Activated B cell treated with CpG ODN at 0.5 μM for 24 hours (primary cell): ENCODE data around the gene CCR7. TPM values are rescaled to one million over a fixed set of nuclear protein-coding genes. Genes with fewer than 3 reads are reported as not detected.

Source experiments
- ATAC-seq: fragments of 200-7000 bp; cut with Tn5 transposase; one replicate; pipeline ENCODE4 v1.10.0; 2021; ENCODE audit warnings: low read depth, mild to moderate bottlenecking, moderate library complexity
- CTCF ChIA-PET: fragments of 350-600 bp; sonication (Branson Sonifier 250); formaldehyde crosslinking; loops from one replicate; lab custom pipeline; 2021; ENCODE audit warnings: antibody characterized with exemption; lab: Charles Lee
- POLR2A ChIA-PET: fragments of 350-600 bp; sonication (Branson Sonifier 250); formaldehyde crosslinking; loops from one replicate; lab custom pipeline; 2021; ENCODE audit warnings: antibody characterized with exemption; lab: Charles Lee
- DNase-seq: peaks from one replicate; pipeline ENCODE4 v3.0.0; 2022
- H3K27ac Mint-ChIP-seq: one replicate; pipeline ENCODE4 v1.8.0; 2020; ENCODE audit warnings: mixed read lengths
- H3K27me3 Mint-ChIP-seq: one replicate; pipeline ENCODE4 v1.8.0; 2021; ENCODE audit warnings: mixed read lengths
- H3K36me3 Mint-ChIP-seq: one replicate; pipeline ENCODE4 v1.8.0; 2021; ENCODE audit warnings: low read depth, mixed read lengths
- H3K4me1 Mint-ChIP-seq: one replicate; pipeline ENCODE4 v1.8.0; 2021; ENCODE audit warnings: mixed read lengths
- H3K4me3 Mint-ChIP-seq: one replicate; pipeline ENCODE4 v1.8.0; 2020; ENCODE audit warnings: mild to moderate bottlenecking, mixed read lengths
- H3K9me3 Mint-ChIP-seq: one replicate; pipeline ENCODE4 v1.8.0; 2020; ENCODE audit warnings: mixed read lengths
- CTCF ChIP-seq: fragments of 200-600 bp; IDR thresholded peaks from one replicate; pipeline ENCODE4 v1.8.0; 2022; ENCODE audit warnings: antibody characterized with exemption, mild to moderate bottlenecking
- intact Hi-C: fragments of 100-400 bp; cut with micrococcal nuclease; formaldehyde crosslinking; loops from one replicate; pipeline ENCODE4 v1.15.1; 2024
- total RNA-seq: library from RNA; stranded (reverse); gene quantifications from 2 replicates; pipeline ENCODE4 v1.2.3, GENCODE V29; 2022

The CCR7 gene
- total RNA-seq, 1 donor from 2014 or later, result 572 TPM

DNA sequence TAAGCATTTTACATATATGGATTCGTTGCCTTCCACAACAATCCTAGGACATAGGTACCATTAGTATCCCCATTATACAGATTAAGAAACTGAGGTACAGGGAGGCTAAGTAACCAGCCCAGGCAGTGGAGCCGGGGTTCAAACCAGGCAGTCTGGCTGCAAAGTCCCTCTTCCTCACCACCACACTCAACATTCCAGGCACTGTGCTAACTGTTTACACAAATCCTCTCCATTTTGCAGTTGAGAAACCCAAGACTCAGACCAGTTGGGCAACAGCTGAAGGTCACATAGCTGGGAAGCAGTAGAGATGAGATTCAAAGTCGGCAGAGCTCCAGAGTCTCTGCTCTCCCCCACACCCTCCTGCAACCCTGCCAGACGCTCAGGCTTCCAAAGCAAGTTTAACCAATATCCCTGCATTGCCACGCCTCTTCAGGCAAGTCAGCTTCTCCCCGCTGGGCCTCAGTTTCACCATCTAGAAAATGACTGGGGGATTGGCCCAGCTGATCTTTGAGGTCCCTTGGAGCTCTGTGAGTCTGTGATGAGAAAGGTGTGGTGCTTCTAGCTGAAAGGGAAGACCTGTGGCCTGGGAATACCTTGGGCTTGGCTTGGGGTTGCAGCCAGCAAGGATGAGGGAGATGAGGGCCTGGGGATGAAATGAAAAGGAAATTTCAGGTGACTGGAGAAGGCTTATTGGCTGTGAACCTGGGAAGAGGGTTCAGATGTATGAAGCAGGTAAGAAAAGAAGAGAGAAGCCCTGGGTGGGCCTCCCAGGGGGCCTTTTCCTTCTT lies 14.0 kb downstream of the CCR7 start:
- Mint-ChIP-seq H3K4me1 (peaks cover 100% of the 10 kb centered on the region), H3K36me3 (peaks cover 57% of the 10 kb centered on the region), H3K27me3 (no peaks in the 10 kb centered on the region), H3K9me3 (no peaks in the 10 kb centered on the region), H3K4me3 (peak overlapping the region; percentile 30), H3K27ac (peak overlapping the region; percentile 99)
- intact Hi-C loops, result loop anchor here (5.0 kb wide), 2 partner anchors 154 to 189 kb away; partner anchors contain the start of gene GJD3
- TF ChIP-seq CTCF, result no peak
- no peak for ATAC-seq
- POLR2A ChIA-PET, result interaction anchor here (0.6 to 40.7 kb wide), 12 partner anchors 2 to 1111 kb away, joined by 3 to 1885 read pairs (median 4); partner anchors contain the start of genes CCR7 and TOP2A
- DNase-seq, result peak; percentile 19
- CTCF ChIA-PET, result interaction anchor here (1.4 to 16.7 kb wide), 4 partner anchors 9 to 1111 kb away, joined by 4 to 426 read pairs (median 58); no protein-coding TSS in a partner anchor

DNA sequence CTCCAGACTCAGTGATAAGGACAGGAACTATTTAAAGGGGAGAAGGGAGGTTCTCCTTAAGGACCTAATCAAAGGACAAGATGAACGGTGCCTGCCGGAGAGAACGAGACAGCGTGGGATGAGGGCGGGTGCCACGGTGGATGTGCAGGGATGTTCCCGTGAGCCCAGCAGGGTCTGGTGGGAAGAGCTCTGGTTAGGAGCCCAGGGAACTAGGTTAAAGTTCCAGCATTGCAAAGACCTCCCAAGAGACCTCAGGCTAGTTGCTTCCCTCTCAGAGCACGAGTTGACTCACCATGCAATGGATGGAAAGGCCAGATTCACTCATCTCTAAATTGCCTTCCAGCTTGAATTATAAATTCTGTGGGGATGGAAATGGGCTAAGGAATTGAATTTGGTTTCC lies 14.7 kb downstream of the CCR7 start:
- Mint-ChIP-seq H3K9me3 (no peaks in the 10 kb centered on the region), H3K36me3 (peaks cover 51% of the 10 kb centered on the region), H3K4me3 (peak overlapping the region; percentile 24), H3K4me1 (peaks cover 97% of the 10 kb centered on the region), H3K27ac (peak overlapping the region; percentile 99), H3K27me3 (no peaks in the 10 kb centered on the region)
- TF ChIP-seq CTCF, result no peak
- intact Hi-C loops, result loop anchor here (1.0 to 5.0 kb wide), 4 partner anchors 10 to 188 kb away; partner anchors contain the start of gene GJD3
- ATAC-seq (no peak), DNase-seq (peak; percentile 16)
- ChIA-PET POLR2A (interaction anchor here (0.7 to 40.7 kb wide), 8 partner anchors 1 to 1098 kb away, joined by 3 to 1885 read pairs (median 22); partner anchors contain the start of genes CCR7 and TOP2A), CTCF (interaction anchor here (6.0 to 16.7 kb wide), 3 partner anchors 10 to 65 kb away, joined by 40 to 426 read pairs (median 76); no protein-coding TSS in a partner anchor)

DNA sequence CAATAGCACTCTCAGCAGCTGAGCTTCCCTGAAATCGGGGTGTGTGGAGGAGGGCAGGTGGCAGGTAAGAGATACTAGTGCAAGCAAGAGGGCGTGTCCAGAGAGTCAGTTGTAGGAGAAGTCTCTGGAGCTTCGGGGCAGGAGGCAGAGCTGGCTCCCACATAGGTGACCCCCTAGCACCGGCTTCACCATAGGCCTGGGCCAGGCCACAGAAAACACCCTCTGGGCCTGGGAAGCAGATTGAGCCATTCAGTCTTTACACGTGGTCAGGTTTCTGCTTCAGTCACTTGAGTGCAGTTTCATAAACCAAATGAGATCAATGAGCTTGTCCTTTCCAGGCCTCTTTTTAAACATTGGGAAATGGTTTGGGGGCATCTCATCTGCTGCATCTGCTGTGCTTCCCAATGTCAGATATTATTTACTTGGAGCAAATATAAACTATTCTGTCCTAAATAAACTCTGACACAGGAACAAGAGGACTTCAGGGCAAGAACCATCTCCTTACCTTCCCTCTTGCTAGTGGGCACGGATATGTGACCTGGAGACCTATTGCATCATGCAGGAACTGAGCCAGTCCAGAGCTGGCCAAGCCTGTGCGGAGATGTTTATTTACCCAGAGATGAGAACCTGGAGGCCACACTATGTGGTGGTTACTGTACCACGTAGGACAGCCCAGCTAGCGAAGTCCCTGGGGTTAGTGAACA lies 16.1 kb downstream of the CCR7 start:
- no peaks in the 10 kb centered on the region for H3K27me3 Mint-ChIP-seq
- ChIA-PET POLR2A (interaction anchor here (0.6 to 40.7 kb wide), 15 partner anchors 0 to 1140 kb away, joined by 3 to 1885 read pairs (median 5); partner anchors contain the start of genes CCR7, EIF1, IGFBP4 and SMARCE1), CTCF (interaction anchor here (1.5 to 9.2 kb wide), 6 partner anchors 11 to 191 kb away, joined by 4 to 76 read pairs (median 21); no protein-coding TSS in a partner anchor)
- peak; percentile 8 for ATAC-seq
- peak overlapping the region; percentile 73 for H3K27ac Mint-ChIP-seq
- H3K4me1 Mint-ChIP-seq, result peaks cover 84% of the 10 kb centered on the region
- TF ChIP-seq CTCF, result no peak
- no peaks in the 10 kb centered on the region for H3K9me3 Mint-ChIP-seq
- intact Hi-C loops, result no loop called here
- peaks cover 36% of the 10 kb centered on the region for H3K36me3 Mint-ChIP-seq
- peak overlapping the region; percentile 3 for H3K4me3 Mint-ChIP-seq
- peak; percentile 17 for DNase-seq

DNA sequence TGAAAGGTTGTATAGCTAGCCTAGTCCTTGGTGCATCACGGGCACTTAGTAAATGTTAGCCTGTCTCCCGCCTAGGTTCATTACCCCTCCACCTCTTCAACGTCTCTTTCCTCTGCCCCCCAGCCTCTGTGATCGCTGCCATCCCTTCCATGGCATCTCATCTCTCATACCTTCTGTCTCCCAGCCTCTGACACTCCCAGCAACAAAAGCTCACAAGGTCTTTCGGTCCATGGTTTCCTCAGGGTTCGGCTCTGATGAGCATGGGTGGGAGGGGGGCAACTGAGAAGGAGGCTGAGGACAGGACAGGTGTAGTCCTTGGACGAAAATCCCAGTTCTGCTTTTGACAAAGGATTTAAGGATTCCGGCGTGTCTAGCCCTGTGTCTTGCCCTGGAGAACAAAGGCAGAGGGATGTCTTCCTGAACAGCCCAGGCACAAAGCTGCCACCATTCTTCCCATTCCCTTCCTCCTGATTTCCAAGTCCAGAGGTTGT lies 16.7 kb downstream of the CCR7 start:
- no peak for ATAC-seq
- Mint-ChIP-seq H3K4me3 (peak overlapping the region; percentile 8), H3K4me1 (peaks cover 84% of the 10 kb centered on the region), H3K36me3 (peaks cover 30% of the 10 kb centered on the region), H3K9me3 (no peaks in the 10 kb centered on the region), H3K27ac (peak overlapping the region; percentile 73), H3K27me3 (no peaks in the 10 kb centered on the region)
- intact Hi-C loops, result no loop called here
- CTCF ChIA-PET, result interaction anchor here (0.8 to 9.2 kb wide), 7 partner anchors 10 to 191 kb away, joined by 3 to 76 read pairs (median 13); no protein-coding TSS in a partner anchor
- POLR2A ChIA-PET, result interaction anchor here (0.6 to 40.7 kb wide), 14 partner anchors 1 to 1140 kb away, joined by 3 to 1885 read pairs (median 4); partner anchors contain the start of genes CCR7, EIF1 and SMARCE1
- DNase-seq, result no peak
- TF ChIP-seq CTCF, result no peak
